Stimulated activated naive CD4-positive, alpha-beta T cell (primary cell): ENCODE data around the gene BMPER.

ENCODE experiments used
- DNase-seq, 6 experiments: peaks; one replicate each; lab custom pipeline; 2025; lab: John Stamatoyannopoulos, UW

The BMPER gene

DNA sequence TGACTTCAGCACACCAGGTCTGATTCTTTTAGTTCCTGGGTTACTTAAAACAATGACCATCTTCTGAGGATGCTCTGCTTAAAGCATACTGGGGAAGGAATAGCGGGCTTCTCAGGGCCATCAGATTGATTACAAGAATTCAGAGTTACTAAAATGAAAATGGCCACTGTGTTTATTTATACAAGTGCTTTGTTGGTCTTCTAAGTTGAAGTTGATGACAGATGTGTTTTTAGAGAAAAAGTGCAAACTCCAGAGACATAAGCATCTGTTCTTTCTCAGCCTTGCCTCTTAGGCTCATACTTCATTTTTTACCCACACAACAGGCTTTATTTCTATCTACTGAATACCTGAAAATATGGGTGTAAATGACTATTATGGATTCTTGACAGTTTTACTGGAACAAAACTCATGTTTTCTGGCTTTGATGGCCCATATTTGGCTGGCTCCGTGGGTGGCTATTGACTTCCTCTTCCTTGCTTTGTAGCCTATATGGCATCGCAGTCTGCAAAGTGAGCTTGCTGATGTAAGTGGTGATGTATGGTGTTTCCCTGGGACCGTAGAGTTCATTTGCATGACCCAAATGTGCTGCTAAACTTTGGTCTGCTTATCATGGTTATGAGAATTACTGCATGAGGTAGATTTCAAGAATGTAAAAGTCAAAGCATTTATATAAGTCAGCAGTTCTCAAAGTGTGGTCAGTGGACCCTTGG is 121.3 kb downstream of the BMPER start:
- no peak for DNase-seq

DNA sequence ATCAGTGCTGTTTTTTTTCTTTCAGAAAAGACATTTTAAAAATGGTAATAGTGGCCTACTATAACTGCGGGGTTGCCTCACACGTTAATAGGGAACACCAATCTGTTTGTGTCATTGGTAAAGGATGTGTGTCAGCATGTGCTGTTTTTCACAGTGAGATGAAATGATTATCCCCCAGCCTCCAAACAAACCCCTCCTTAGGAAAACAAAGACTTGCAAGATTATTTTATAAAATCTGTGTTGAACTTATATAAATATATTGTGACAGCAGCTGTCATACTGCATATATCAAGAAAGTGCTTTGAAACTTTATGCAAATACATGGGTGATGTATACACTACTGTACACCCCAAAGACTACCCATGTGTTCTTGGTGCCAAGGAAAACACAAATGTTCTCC is 125.8 kb downstream of the BMPER start:
- DNase-seq = no peak

- DNase-seq = no peak
Observed at GRCh38 chr7:34034728-34035127, 129.4 kb downstream of the BMPER start.

DNA sequence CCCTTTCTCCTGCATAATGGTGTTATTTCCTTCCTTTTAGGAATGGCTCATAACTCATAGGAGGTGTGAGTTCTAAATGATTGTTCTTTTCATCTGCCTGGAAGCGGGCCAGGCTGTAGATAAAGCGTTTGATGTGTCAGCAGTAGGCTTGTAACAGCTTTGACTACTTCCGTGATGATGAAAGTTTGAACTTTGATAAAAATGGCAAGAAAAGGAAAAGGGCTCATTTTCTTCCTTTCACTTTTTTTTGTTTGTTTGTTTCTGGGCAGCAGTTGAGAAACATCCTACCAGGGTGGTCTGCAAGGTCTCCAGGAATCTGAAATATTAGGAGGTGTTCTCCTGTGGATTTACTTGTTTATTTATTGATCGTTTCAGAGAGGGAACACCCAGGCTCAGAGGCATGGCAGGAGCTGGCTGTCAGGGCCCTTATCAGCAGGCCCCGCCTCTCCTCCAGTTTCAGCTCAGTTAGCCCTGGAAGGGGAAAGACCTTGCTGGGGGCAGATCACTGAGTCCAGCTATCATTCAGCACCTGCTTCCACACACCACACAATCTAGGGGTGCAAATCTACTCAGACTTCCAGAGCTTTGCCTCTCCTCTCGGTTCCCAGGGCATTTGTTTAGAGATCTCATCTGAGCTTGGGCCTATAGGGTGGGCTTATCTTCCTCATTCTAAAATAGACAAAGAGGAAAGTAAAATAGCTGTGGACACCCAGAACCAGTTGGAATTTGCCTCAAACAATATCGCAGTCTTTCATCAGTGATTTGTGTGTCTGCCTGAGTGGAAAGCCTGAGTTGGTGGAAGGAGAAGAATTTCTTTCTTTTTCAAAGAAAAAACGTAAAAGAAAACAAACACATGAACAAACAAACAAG is 130.9 kb downstream of the BMPER start:
- no peak for DNase-seq

- no peak for DNase-seq
Observed at GRCh38 chr7:34036972-34037792, 131.8 kb downstream of the BMPER start.

GRCh38 chr7:34038816-34039470 is 133.6 kb downstream of the BMPER start:
- DNase-seq = no peak

DNA sequence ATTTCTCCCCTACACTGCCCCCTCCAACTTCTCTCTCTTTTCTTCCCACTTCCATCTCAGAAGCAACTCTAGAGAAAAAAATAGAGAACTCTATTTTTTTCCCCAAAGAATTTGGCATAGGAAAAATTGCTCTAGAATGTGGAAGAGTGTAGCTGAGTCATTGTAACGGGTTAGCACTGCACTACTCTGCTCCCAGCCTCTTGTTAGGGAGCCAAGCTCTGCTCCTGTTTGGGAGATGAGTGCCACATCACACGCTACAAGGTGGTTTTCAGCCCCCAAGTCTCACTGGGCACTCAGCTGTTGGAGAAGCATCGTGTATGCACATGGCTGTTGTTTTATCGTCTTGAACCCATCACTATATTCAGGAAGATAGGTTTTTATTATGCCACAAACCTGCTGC is 136.4 kb downstream of the BMPER start:
- no peak for DNase-seq

DNA sequence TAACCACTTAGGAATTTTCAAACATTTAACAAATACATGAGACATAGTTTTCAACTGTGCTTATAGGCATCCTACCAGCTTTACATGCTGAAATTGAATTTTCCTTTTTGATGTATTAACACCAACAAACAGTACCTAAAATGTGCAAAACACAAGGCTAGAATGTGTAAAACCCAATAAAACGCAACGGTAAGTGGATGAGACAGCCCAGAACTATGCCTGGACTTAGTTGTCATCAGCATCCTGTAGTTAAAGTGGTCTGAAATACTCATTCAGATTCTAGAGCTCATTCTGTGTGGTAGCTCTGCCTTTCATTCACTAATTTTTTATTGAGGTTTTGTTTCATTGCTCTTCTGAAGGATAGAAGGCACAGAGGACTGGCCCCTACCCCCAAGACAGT is 137.1 kb downstream of the BMPER start:
- no peak for DNase-seq

DNA sequence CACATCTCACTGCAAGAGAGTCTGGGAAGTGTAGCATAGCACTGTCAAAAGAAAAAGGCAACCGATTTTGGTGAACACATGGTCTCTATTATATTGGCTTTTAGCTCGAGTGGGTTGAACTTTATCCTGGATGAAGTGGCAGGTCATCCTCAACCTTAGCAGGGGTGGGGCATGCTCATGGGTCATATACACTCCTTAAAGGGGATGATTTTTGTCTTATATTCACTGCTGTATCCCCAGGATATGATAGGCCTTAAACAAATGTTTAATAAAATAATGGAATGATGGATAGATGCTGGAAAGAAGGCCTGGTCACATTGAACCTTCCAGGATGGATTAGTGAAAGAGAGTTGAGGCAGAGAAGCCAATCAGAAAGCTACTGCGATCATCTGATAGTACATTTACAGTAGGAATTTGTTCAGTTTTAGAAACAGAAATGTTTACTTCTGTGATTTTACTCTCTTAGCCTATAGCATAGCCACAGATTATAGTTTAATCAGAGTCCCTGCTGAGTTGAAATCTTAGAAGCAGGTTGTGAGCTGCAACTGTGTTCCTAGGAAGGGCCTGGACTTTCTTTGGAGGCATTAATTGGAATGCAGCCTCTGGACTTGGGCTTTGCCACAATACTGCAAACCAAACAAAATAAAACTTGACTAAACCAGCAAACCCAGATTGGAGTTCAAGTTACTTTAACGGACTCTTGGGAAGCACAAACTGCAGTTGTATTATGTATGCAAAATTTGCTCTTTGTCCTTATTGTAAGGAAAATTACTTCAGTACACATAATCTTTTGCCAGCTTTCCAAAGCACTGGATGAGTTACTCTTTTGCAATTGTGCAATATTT is 138.3 kb downstream of the BMPER start:
- no peak for DNase-seq

GRCh38 chr7:34044306-34044643 is 138.9 kb downstream of the BMPER start:
- no peak for DNase-seq

GRCh38 chr7:34044734-34045353 is 139.5 kb downstream of the BMPER start:
- no peak for DNase-seq

DNA sequence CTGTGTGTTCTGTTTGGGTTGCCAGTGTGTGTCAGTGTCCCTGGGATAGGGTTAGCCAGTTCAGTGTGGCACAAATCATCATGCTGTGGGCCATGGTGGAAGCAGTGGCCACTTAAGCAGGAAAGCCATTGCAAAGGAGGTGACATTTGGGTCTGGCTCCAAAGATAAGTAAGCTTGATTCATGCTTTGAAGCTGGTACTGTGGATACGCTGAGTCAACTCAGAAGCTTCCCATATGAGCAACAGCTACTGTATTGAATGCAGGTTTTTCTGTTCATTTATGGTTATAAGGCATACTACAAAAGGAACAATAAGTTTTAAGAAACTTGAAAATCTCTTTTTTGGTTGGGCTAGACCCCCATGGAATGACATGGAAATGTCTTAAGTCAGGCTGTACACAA is 143.1 kb downstream of the BMPER start:
- DNase-seq = no peak

GRCh38 chr7:34054075-34054474 is 148.7 kb downstream of the BMPER start:
- no peak for DNase-seq

DNA sequence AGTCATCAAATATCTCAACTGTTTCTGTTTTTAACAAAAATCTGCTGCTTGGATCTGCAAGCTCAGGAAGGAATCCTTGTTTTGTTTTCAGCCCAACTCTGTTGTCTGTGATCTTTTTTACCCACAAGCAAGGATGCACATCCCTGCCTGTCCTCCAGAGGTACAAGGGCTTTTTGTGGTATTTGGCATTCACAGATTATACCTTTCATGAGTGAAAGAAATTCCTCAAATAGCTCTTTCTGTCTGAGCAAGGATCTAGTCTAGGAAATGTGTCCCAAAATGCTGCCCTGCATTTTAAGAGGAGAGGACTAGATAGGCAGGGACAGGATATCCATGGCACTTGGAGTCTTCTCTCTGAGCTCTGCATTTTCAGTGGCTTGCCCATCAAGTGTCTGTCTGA is 151.8 kb downstream of the BMPER start:
- DNase-seq = no peak

DNA sequence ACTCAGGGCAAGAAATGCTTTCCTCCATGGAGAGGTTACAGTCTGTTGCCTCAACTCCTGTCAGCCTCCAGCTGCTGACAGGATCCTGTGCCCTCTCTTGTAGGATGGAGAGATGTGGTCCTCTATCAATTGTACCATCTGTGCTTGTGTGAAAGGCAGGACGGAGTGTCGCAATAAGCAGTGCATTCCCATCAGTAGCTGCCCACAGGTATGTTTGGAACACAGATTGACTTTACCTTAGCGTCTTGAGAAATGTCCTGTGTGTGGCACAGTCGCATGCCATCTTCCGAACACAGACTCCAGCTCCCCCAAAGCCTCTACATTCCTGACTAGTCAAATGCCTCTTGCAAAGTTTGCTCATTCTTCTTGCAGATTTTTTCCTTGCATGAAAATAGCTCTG is 152.6 kb downstream of the BMPER start:
- DNase-seq = no peak

- DNase-seq = no peak
Observed at GRCh38 chr7:34058801-34059135, 153.4 kb downstream of the BMPER start.

DNA sequence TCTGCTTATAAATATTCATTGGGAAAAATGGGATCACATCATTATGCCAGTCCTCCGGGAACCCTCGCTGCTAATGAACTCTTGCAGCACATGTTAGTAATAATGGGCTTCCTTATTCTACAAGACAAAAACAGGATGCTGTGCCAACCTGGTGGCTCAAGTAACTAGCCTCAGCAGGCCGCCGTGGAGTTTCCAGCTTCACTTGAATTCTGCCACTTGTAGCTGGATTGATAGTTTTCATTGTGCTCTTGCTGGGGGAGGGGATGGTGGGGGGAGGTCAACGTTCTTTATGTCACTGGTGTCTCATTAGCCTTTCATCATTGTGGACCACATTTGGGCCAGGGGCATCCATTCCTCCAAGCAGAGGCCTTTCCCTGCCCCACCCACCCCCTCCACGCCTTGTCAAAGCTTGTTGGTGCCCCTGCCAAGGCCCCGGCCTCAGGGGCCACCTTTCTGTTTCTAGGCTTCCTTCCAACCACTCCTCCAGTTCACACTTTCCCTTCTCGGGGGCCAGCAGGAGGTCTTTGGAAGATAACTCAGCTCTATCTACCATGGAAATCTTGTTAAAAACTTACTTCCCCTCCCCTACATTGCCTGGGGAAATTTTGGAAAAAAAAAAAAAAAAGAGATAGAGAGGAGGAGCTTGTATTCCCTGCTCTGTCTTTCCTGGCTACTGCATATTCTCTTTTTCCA is 153.9 kb downstream of the BMPER start:
- DNase-seq = no peak

GRCh38 chr7:34060196-34060947 is 155.0 kb downstream of the BMPER start:
- DNase-seq = no peak

GRCh38 chr7:34061149-34061548 is 155.8 kb downstream of the BMPER start:
- no peak for DNase-seq

GRCh38 chr7:34062341-34062740 is 157.0 kb downstream of the BMPER start:
- no peak for DNase-seq
